SK-N-DZ (cell line): ENCODE data around the gene CCDC74B. TPM values are rescaled to one million over a fixed set of nuclear protein-coding genes. Genes with fewer than 3 reads are reported as not detected.
"Not testable (repeated sequence)": the region's sequence is repeated elsewhere in the genome, so short reads cannot be mapped to it uniquely, and the experiment has no call there.

Source experiments
- DNase-seq: peaks from one replicate; pipeline ENCODE4 v3.0.0-alpha.2; 2015; ENCODE audit warnings: low spot score
- polyA plus RNA-seq, 2 experiments: library from polyadenylated mRNA; depleted of rRNA; stranded (reverse); fragments of >200 nt; gene quantifications; 2 replicates each; pipeline ENCODE4 v1.2.3, GENCODE V29; 2014

Gene CCDC74B
- 21.8 and 25.0 TPM in 2 replicates for polyA plus RNA-seq (2014; cell fraction: cytosol; rRNA removed)
- 216 and 359 TPM in 2 replicates for polyA plus RNA-seq (2014; cell fraction: nucleus; rRNA removed)

GRCh38 chr2:130145006-130145414 is at the start of gene CCDC74B:
TSS of gene CCDC74B (minus strand) at chr2:130145112. CDS start at chr2:130144996, 116 bp downstream.
- peak; percentile 59 for DNase-seq

GRCh38 chr2:130193824-130194223 is 48.9 kb upstream of the CCDC74B start:
- not testable (repeated sequence) for DNase-seq

- not testable (repeated sequence) for DNase-seq
Observed at GRCh38 chr2:130192451-130192850, 47.5 kb upstream of the CCDC74B start.

DNA sequence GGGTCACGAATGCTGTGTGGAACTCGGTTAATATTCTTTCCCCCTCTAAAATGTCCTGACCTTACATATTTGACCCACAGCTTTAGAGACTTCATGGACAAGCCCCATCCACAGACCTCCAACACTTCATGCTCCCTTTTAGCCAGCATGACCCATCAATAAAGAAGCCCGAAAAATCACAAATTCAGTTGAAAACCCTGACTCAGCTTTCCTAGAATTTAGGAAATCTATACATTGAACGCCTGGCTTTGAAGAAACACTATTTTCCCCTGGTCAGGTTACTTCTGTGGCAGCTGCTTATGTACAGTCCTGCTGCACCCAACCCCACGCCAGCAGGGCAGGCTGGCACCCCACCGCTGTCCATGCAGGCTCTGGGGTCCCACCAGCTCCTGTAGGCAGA is 46.4 kb upstream of the CCDC74B start:
- not testable (repeated sequence) for DNase-seq

DNA sequence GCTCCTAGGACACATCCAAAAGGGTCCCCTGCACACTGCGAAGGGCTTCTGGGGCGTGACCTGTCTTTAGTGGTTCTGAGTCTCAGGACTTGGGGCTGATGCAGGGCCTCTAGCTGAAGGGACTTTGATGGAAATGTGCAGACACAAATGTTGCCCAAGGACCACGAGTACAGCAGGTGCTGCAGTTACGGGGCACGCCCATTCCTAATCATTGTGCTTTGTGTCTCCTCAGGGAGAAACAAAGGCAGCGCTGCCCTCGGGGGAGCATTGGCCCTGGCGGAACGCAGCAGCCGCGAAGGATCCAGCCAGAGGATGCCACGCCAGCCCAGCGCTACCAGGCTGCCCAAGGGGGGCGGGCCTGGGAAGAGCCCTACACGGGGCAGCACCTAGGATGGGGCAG is 45.3 kb upstream of the CCDC74B start:
- no peak for DNase-seq

DNA sequence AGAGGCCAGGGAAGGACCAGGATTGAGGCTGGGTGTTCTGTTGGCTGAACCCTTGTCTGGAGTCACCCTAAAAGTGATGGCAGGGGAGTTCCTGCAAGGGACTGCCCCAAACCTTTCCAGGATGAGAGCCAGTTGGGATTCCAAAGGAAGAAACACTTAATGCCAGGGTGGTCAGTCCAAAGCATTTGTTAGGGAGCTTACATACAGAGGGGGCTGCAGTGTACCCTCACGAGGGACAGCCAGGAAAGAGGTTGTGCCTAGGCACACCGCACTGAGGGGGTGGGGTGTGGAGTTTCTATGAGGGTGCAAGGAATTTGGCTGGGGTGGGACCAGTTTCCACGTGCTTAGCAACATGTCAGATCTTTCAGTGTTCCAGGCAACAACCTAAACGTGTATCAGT is 44.0 kb upstream of the CCDC74B start:
- not testable (repeated sequence) for DNase-seq

- DNase-seq, result not testable (repeated sequence)
Observed at GRCh38 chr2:130187859-130188792, 43.2 kb upstream of the CCDC74B start.

DNA sequence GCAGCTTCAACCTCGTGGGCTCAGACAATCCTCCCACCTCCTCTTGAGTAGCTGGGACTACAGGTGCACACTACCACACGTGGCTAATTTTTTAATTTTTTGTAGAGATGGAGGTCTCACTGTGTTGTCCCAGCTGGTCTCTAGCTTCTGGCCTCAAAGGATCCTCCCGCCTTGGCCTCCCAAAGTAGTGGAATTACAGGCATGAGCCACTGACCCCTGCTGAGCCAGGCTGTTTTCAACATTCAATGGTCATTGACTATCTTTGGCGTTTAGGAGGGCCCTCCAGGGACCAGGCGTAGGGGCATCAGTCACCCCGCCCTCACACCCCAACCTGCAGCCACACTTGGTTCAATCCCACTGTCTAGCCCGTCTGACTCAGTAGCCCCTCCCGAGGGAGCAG is 42.4 kb upstream of the CCDC74B start:
- no peak for DNase-seq

DNA sequence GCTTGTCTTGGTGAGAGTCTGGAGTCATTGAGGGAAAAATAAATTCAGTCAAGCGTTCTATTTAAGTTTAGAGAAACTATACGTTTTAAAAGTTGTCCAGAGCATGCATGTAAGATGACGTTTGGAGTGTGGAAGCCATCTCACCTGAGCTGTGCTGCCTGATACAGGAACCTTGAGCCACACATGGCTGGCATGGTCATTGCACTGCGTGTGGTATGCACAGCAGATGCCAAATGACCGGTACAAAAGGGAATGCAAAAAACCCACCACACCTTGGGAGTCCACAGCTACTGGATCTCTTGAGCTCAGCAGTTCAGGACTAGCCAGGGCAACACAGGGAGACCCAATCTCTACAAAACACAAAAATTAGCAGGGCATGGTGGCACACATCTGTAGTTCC is 41.5 kb upstream of the CCDC74B start:
- DNase-seq, result no peak

- no peak for DNase-seq
Observed at GRCh38 chr2:130185896-130186295, 41.0 kb upstream of the CCDC74B start.

DNA sequence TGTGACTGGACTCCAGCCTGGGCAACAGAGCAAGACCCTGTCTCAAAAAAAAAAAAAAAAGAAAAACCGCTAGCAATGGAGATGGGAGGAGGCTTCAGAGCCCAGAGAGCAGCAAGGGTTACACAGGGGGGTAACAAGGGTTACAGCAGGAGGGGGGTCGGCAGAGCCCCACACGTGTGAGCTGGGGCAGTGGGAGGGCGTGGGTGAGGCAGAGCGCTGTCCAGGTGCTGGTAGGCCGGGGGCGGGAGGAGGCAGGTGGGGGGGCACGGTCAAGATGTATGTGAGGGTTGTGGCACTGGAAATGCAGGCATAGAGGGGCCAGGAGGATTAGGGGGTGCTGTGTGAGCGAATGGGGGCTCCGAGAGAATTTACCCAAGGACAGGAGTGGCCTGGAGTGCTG is 40.5 kb upstream of the CCDC74B start:
- DNase-seq, result no peak

DNA sequence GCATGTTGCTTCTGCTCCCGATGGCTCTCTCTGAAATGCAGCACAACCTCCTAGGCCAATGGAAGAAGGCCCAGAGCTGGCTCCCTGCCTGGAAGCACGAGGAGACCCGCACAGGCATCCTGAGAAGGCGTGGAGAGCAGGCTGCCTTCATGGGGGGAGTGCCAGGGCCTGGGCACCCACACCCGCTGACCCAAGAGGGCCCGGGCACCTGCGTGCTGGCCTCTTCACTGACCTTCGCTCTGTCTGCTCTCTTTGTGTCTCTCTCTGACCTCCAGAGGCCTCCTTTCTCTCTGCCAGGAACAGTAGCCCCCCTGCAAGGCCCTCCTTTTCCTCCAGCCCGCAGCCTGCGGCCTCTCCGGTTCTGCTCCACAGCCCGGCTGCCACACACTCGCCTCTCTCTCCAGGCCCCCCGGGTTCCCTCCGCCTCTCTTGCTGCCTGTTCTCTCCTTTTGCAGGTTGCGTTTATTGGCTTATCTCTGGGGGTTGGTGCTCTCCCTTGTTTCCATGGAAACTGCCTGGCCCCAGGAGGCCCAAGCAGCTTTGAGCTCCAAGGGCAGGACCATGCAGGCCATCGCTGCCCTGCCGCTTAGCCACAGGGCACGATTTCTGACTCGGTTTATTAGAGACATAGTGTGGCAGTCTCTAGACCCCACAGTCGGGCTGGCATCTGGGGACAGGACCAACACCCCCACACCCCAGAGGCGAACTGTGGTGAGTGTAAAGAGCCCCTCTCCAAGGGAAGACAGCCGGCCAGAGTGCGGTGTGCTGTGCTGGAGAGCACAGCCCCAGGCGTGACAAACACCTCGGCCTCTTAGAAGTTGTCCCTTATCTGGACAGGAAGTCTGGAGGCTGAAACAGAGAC is 38.8 kb upstream of the CCDC74B start:
- peak; percentile 90 for DNase-seq

DNA sequence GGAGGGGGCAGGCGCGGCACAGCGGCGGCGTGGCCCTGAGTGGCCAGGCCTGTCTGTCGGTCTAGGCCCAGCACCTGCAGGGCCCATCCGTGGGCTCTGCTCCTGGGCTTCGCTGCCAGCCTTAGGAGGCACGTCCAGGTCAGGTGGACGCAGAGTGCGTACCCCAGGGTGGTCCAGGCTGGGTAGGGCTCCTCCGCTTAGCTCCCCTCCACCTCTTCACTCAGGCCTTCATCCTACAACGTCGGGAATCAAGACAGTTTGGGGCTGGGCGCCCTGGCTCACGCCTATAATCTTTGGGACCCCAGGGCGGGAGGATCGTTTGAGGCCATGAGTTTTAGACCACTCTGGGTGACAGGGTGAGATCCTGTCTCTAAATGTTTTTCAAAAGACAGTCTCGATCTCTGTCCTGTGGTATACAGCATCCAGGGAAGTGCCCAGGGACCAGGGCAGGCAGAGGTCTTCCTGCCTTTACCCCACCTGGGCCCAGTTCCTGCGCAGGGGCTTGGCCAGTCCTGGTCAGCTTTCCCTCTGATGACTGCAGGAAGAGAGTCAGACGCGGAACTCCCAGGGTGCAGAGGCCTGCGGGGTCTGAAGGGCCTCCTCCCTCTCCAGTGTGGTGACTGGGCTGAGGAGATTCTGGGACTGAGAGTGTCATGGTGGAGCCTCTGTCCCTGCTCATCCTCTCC is 38.1 kb upstream of the CCDC74B start:
- DNase-seq, result peak; percentile 15

- DNase-seq, result peak; percentile 87
Observed at GRCh38 chr2:130181880-130182682, 37.2 kb upstream of the CCDC74B start, which contains the start of gene MZT2B. TSS of gene MZT2B (plus strand) at chr2:130182262. CDS start at chr2:130182283, 21 bp downstream.

GRCh38 chr2:130181325-130181879 is 36.5 kb upstream of the CCDC74B start, which contains the start of gene SMPD4:
TSS of gene SMPD4 (minus strand) at chr2:130181602. CDS start at chr2:130176592, 5,010 bp downstream.
- peak; percentile 93 for DNase-seq

DNA sequence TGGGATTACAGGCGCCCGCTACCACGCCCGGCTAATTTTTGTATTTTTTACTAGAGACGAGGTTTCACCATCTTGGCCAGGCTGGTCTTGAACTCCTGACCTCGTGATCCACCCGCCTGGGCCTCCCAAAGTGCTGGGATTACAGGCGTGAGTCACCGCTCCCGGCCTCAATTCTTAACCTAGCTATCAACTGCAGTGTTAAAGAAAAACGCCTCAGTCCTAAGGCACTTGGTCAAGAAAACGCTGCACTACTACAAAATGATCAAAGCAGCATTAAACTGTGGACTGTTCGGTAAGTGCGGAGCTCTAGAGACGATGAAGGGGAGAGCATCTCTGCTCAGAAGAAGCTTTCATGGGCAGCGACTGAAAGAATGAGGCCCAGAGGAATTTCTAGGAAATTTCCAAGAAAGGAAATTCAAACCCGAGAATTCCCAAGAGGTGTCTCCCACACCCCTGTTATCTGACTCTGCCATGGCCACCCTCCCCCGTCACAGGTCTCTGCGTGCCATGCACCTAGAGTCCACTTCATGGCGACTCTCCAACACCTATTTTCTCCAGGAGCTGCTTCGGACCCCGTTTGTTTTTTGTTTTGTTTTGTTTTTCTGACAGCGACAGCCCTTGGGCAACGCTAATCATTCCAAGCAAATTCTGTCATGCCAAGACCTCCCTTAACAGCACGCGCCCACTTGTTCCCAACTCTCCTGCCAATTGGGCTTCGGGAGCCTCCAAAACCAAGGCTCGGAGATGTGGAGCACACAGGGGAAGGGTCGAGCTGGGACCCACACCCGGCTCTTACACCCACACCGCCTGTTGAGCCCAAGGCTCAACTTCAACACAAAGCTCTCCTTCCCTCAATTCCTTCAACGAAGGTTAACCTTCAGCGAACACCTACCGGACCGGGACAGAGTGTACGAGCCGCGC is 35.8 kb upstream of the CCDC74B start:
- not testable (repeated sequence) for DNase-seq

GRCh38 chr2:130174866-130175265 is 30.0 kb upstream of the CCDC74B start:
- not testable (repeated sequence) for DNase-seq

GRCh38 chr2:130169896-130170295 is 25.0 kb upstream of the CCDC74B start:
- DNase-seq, result no peak

- not testable (repeated sequence) for DNase-seq
Observed at GRCh38 chr2:130169163-130169562, 24.3 kb upstream of the CCDC74B start.
